Liver (tissue), 3 donors: Measurements from ENCODE around the gene NIM1K.

Experiments used
- EGR1 ChIP-seq, 2 donors: IDR thresholded peaks; 2 replicates each; pipeline ENCODE4 v1.6.1; 2016 to 2018; ENCODE audit warnings: antibody characterized with exemption in 2 of 2, low read depth in 2 of 2
- JUND ChIP-seq, 2 donors: IDR thresholded peaks; 2 replicates each; pipeline ENCODE4 v1.6.1; 2016; ENCODE audit warnings: antibody characterized with exemption in 2 of 2
- RAD21 ChIP-seq, 2 donors: IDR thresholded peaks; 2 replicates each; pipeline ENCODE4 v1.6.1; 2016; ENCODE audit warnings: antibody characterized with exemption in 2 of 2, mild to moderate bottlenecking in 2 of 2
- SP1 ChIP-seq: IDR thresholded peaks from 2 replicates; pipeline ENCODE4 v1.6.1; 2018; ENCODE audit warnings: antibody characterized with exemption, mild to moderate bottlenecking
- TAF1 ChIP-seq: conservative IDR thresholded peaks from 2 replicates; pipeline ENCODE4 v1.6.1; 2016; ENCODE audit warnings: antibody characterized with exemption, mild to moderate bottlenecking
- YY1 ChIP-seq: IDR thresholded peaks from 2 replicates; pipeline ENCODE4 v1.6.1; 2016; ENCODE audit warnings: antibody characterized with exemption, mild to moderate bottlenecking
- TF ChIP-seq, protein P1 (sequence below): fragments of 150-350 bp; IDR thresholded peaks from 2 replicates; pipeline ENCODE4 v1.5.1; 2017; ENCODE audit warnings: improper control_type of control experiment, low read depth, low read length; ENCODE audit not compliant: missing input control
- TF ChIP-seq, protein P2 (sequence below): IDR thresholded peaks from 2 replicates; pipeline ENCODE4 v1.6.1; 2016; ENCODE audit warnings: antibody characterized with exemption
- TF ChIP-seq, protein P3 (sequence below): IDR thresholded peaks from 2 replicates; pipeline ENCODE4 v1.6.1; 2016; ENCODE audit warnings: antibody characterized with exemption, mild to moderate bottlenecking
- TF ChIP-seq, protein P4 (sequence below): IDR thresholded peaks from 2 replicates; pipeline ENCODE4 v1.6.1; 2016; ENCODE audit warnings: antibody characterized with exemption
- donor health status: healthy.
- donor health status: healthy.

DNA sequence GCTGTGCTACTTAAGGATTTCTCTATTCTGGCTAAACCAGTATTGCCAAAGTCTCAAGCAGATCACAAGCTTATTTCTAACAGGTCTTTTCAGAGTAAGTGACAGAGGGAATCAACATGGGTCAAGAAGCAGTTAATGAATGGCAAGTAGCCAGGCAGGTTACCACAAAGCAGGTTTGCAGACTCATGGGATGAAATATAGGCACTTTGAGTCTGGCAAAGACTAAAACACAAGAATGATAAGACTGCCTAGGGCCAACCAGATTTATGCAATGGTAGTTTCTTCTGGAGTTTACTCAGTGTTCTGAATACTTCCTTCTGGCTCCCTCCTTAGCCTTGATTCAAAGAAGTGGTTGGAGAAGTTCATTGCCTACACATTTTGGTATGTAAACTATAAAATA is 117.6 kb downstream of the NIM1K start:
- TF ChIP-seq, protein P1, sequence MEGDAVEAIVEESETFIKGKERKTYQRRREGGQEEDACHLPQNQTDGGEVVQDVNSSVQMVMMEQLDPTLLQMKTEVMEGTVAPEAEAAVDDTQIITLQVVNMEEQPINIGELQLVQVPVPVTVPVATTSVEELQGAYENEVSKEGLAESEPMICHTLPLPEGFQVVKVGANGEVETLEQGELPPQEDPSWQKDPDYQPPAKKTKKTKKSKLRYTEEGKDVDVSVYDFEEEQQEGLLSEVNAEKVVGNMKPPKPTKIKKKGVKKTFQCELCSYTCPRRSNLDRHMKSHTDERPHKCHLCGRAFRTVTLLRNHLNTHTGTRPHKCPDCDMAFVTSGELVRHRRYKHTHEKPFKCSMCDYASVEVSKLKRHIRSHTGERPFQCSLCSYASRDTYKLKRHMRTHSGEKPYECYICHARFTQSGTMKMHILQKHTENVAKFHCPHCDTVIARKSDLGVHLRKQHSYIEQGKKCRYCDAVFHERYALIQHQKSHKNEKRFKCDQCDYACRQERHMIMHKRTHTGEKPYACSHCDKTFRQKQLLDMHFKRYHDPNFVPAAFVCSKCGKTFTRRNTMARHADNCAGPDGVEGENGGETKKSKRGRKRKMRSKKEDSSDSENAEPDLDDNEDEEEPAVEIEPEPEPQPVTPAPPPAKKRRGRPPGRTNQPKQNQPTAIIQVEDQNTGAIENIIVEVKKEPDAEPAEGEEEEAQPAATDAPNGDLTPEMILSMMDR: no peak
- TF ChIP-seq, protein P2, sequence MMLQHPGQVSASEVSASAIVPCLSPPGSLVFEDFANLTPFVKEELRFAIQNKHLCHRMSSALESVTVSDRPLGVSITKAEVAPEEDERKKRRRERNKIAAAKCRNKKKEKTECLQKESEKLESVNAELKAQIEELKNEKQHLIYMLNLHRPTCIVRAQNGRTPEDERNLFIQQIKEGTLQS: no peak
- no peak for TF ChIP-seq EGR1 (IDR thresholded peaks at IDR 0.05; ENCODE audit: low read depth in 2 of 2)
- TF ChIP-seq SP1: no peak
- TF ChIP-seq YY1: no peak
- TF ChIP-seq, protein P3, sequence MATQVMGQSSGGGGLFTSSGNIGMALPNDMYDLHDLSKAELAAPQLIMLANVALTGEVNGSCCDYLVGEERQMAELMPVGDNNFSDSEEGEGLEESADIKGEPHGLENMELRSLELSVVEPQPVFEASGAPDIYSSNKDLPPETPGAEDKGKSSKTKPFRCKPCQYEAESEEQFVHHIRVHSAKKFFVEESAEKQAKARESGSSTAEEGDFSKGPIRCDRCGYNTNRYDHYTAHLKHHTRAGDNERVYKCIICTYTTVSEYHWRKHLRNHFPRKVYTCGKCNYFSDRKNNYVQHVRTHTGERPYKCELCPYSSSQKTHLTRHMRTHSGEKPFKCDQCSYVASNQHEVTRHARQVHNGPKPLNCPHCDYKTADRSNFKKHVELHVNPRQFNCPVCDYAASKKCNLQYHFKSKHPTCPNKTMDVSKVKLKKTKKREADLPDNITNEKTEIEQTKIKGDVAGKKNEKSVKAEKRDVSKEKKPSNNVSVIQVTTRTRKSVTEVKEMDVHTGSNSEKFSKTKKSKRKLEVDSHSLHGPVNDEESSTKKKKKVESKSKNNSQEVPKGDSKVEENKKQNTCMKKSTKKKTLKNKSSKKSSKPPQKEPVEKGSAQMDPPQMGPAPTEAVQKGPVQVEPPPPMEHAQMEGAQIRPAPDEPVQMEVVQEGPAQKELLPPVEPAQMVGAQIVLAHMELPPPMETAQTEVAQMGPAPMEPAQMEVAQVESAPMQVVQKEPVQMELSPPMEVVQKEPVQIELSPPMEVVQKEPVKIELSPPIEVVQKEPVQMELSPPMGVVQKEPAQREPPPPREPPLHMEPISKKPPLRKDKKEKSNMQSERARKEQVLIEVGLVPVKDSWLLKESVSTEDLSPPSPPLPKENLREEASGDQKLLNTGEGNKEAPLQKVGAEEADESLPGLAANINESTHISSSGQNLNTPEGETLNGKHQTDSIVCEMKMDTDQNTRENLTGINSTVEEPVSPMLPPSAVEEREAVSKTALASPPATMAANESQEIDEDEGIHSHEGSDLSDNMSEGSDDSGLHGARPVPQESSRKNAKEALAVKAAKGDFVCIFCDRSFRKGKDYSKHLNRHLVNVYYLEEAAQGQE: no peak
- TF ChIP-seq TAF1: no peak
- no peak for TF ChIP-seq JUND (IDR thresholded peaks at IDR 0.05)
- TF ChIP-seq RAD21 (IDR thresholded peaks at IDR 0.05): no peak
- TF ChIP-seq, protein P4, sequence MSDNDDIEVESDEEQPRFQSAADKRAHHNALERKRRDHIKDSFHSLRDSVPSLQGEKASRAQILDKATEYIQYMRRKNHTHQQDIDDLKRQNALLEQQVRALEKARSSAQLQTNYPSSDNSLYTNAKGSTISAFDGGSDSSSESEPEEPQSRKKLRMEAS: no peak
